Measurements from ENCODE around the gene TMEM100. TPM values are rescaled to one million over a fixed set of nuclear protein-coding genes. Genes with fewer than 3 reads are reported as not detected.

TMEM100 gene
- total and polyA plus RNA-seq, 2 donors from 2014 or later = 0.67 to 7.2 TPM

DNA sequence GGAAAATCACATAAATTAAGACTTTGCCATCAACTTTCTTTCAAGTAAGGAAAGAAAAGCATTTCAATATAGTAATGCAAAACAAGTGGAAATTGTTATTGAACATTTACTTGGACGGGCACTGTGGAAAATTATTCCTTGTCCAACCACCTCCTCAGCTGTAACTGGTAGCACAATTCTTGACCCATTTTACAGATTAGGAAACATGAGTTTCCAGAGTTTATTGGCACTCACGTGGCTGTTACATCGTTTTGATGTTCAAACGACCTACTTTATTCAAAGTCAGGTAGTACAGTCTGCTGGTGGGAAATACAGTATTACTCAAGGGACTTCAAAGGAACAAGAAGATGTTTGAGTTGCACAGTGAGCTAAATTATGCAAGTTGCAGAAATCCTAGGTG lies 27.3 kb upstream of the TMEM100 start:
- FAIRE-seq = no peak

DNA sequence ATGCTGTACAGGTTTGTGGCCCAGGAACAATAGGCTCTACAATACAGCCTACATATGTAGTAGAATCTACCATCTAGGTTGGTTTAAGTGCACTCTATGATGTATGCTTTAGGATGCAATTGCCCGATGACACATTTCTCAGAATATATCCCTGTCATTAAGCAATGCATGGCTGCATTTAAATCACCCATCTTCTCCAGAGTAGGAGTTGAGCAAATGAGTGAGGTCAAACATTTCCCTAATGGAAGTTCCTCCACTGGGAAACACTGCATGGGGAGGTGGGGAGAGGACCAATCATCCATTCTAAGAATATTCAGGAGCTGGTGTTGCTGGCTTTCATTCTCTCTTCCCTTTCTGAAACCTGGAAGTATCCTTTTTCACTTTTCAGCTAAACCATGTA lies 26.2 kb upstream of the TMEM100 start:
- intact Hi-C loops (cut with DNase I) = no loop called here
- Histone ChIP-seq H3K4me3 (ENCODE audit: low read length in 3 of 3) (no peak overlapping the region), H3K36me3 (ENCODE audit: control insufficient read depth in 2 of 3, insufficient read depth in 3 of 3, low read length in 3 of 3) (no peaks in the 10 kb centered on the region), H3K27me3 (ENCODE audit: control insufficient read depth, insufficient read depth, low read length) (no peaks in the 10 kb centered on the region), H3K27ac (ENCODE audit: low read depth in 2 of 2, low read length in 2 of 2) (no peak overlapping the region), H3K4me1 (ENCODE audit: control insufficient read depth in 2 of 3, insufficient read depth in 2 of 3, low read depth in 1 of 3, low read length in 3 of 3) (peaks cover 0 to 6% (median 4%) of the 10 kb centered on the region in 3 donors), H3K9me3 (ENCODE audit: control insufficient read depth in 2 of 3, insufficient read depth in 1 of 3, low read length in 3 of 3) (no peaks in the 10 kb centered on the region), H3K9ac (ENCODE audit: low read length in 3 of 3) (no peak overlapping the region)
- DNase-seq (no peak), FAIRE-seq (no peak)
- TF ChIP-seq, protein P1, sequence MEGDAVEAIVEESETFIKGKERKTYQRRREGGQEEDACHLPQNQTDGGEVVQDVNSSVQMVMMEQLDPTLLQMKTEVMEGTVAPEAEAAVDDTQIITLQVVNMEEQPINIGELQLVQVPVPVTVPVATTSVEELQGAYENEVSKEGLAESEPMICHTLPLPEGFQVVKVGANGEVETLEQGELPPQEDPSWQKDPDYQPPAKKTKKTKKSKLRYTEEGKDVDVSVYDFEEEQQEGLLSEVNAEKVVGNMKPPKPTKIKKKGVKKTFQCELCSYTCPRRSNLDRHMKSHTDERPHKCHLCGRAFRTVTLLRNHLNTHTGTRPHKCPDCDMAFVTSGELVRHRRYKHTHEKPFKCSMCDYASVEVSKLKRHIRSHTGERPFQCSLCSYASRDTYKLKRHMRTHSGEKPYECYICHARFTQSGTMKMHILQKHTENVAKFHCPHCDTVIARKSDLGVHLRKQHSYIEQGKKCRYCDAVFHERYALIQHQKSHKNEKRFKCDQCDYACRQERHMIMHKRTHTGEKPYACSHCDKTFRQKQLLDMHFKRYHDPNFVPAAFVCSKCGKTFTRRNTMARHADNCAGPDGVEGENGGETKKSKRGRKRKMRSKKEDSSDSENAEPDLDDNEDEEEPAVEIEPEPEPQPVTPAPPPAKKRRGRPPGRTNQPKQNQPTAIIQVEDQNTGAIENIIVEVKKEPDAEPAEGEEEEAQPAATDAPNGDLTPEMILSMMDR (IDR thresholded peaks at IDR 0.05; ENCODE audit: borderline replicate concordance, extremely low read depth, insufficient read depth) = no peak

More for the DNA sequence above, 27.3 kb upstream of the TMEM100 start:
- Histone ChIP-seq H3K27ac (ENCODE audit: low read depth in 2 of 2, low read length in 2 of 2) (no peak overlapping the region), H3K4me1 (ENCODE audit: control insufficient read depth in 2 of 3, insufficient read depth in 2 of 3, low read depth in 1 of 3, low read length in 3 of 3) (peaks cover 0 to 6% (median 4%) of the 10 kb centered on the region in 3 donors), H3K27me3 (ENCODE audit: control insufficient read depth, insufficient read depth, low read length) (no peaks in the 10 kb centered on the region), H3K36me3 (ENCODE audit: control insufficient read depth in 2 of 3, insufficient read depth in 3 of 3, low read length in 3 of 3) (no peaks in the 10 kb centered on the region), H3K9me3 (ENCODE audit: control insufficient read depth in 2 of 3, insufficient read depth in 1 of 3, low read length in 3 of 3) (no peaks in the 10 kb centered on the region), H3K9ac (ENCODE audit: low read length in 3 of 3) (no peak overlapping the region), H3K4me3 (ENCODE audit: low read length in 3 of 3) (no peak overlapping the region)
- DNase-seq = no peak
- TF ChIP-seq, protein P1 (IDR thresholded peaks at IDR 0.05; ENCODE audit: borderline replicate concordance, extremely low read depth, insufficient read depth) = no peak
- intact Hi-C loops (cut with DNase I) = no loop called here

DNA sequence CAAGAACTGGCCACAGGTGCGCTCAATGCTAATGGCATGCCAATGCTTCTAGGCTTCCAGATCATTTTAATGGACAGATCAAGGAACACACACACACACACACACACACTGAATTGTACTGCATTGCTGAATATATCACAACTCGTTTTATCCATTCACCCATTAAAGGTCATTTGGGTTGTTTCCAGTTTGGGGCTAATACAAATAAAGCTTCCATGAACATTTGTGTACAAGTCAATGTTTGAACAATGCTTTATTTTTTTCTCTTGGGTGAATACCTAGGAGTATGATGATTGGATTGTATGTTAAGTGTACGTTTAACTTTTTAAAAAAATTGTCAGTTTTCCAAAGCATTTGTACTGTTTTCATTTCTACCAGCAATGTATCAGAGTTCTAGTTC lies 24.5 kb upstream of the TMEM100 start:
- H3K36me3 ChIP-seq (ENCODE audit: control insufficient read depth in 2 of 3, insufficient read depth in 3 of 3, low read length in 3 of 3) = no peaks in the 10 kb centered on the region
- no peak for DNase-seq
- H3K9ac ChIP-seq (ENCODE audit: low read length in 3 of 3) = no peak overlapping the region

More for the DNA sequence above, 24.5 kb upstream of the TMEM100 start:
- Histone ChIP-seq H3K27ac (ENCODE audit: low read depth in 2 of 2, low read length in 2 of 2) (no peak overlapping the region), H3K4me3 (ENCODE audit: low read length in 3 of 3) (no peak overlapping the region), H3K9me3 (ENCODE audit: control insufficient read depth in 2 of 3, insufficient read depth in 1 of 3, low read length in 3 of 3) (no peaks in the 10 kb centered on the region), H3K27me3 (ENCODE audit: control insufficient read depth, insufficient read depth, low read length) (no peaks in the 10 kb centered on the region), H3K4me1 (ENCODE audit: control insufficient read depth in 2 of 3, insufficient read depth in 2 of 3, low read depth in 1 of 3, low read length in 3 of 3) (peaks cover 0 to 6% (median 4%) of the 10 kb centered on the region in 3 donors)
- no peak for FAIRE-seq
- TF ChIP-seq, protein P1 (IDR thresholded peaks at IDR 0.05; ENCODE audit: borderline replicate concordance, extremely low read depth, insufficient read depth) = no peak
- intact Hi-C loops (cut with DNase I) = no loop called here

All from kidney (tissue), 14 donors.